CD4-positive, alpha-beta T cell (primary cell): ENCODE results near the gene NOL6. TPM values are rescaled to one million over a fixed set of nuclear protein-coding genes. Genes with fewer than 3 reads are reported as not detected.
"Not testable (repeated sequence)": the region's sequence is repeated elsewhere in the genome, so short reads cannot be mapped to it uniquely, and the experiment has no call there.

Experiments used
- ATAC-seq: fragments of 200-7000 bp; cut with Tn5 transposase; one replicate; pipeline ENCODE4 v1.10.0; 2022; ENCODE audit warnings: mild to moderate bottlenecking; ENCODE audit not compliant: poor library complexity
- CTCF ChIA-PET: fragments of 350-600 bp; sonication (Branson Sonifier 250); formaldehyde crosslinking; loops from one replicate; lab custom pipeline; 2021; ENCODE audit warnings: antibody characterized with exemption, inconsistent platforms; lab: Charles Lee
- POLR2A ChIA-PET: fragments of 350-600 bp; sonication (Branson Sonifier 250); formaldehyde crosslinking; loops from one replicate; lab custom pipeline; 2021; ENCODE audit warnings: antibody characterized with exemption, inconsistent platforms; lab: Charles Lee
- DNase-seq, 14 experiments: peaks; one replicate each; pipeline ENCODE4 v3.0.0-alpha.2; 2013 to 2020; ENCODE audit warnings: mixed read lengths in 2 of 14
- H3K27ac ChIP-seq, 2 donors: one replicate each; pipeline versions ENCODE4 v1.5.1 to v1.7.0; 2013; ENCODE audit warnings: low read length in 2 of 2, low read depth in 1 of 2, mild to moderate bottlenecking in 1 of 2
- H3K27me3 ChIP-seq, 2 experiments: 1 replicate in 1 of 2; 2 replicates in 1 of 2; pipeline versions ENCODE4 v1.6.1 to v1.7.0; 2013; ENCODE audit warnings: low read length in 2 of 2, control low read depth in 1 of 2, mild to moderate bottlenecking in 1 of 2, moderate library complexity in 1 of 2; ENCODE audit not compliant: insufficient read depth in 2 of 2, control insufficient read depth in 1 of 2
- H3K36me3 ChIP-seq: one replicate; pipeline ENCODE4 v1.6.1; 2013; ENCODE audit warnings: low read length, control low read depth; ENCODE audit not compliant: insufficient read depth
- H3K4me1 ChIP-seq: one replicate; pipeline ENCODE4 v1.6.1; 2013; ENCODE audit warnings: low read length, control low read depth; ENCODE audit not compliant: insufficient read depth
- H3K4me3 ChIP-seq: one replicate; pipeline ENCODE4 v1.5.1; 2013; ENCODE audit warnings: mild to moderate bottlenecking, low read length, moderate library complexity
- H3K9me3 ChIP-seq, 2 experiments: 1 replicate in 1 of 2; 2 replicates in 1 of 2; pipeline versions ENCODE4 v1.6.1 to v1.7.0; 2013; ENCODE audit warnings: low read length in 2 of 2, mild to moderate bottlenecking in 2 of 2, control low read depth in 1 of 2, moderate library complexity in 1 of 2; ENCODE audit not compliant: control insufficient read depth in 1 of 2, insufficient read depth in 1 of 2
- H3K27ac Mint-ChIP-seq: one replicate; pipeline ENCODE4 v1.8.0; 2020; ENCODE audit warnings: mixed read lengths
- H3K27me3 Mint-ChIP-seq: one replicate; pipeline ENCODE4 v1.8.0; 2021; ENCODE audit warnings: mixed read lengths
- H3K36me3 Mint-ChIP-seq: one replicate; pipeline ENCODE4 v1.8.0; 2021; ENCODE audit warnings: low read depth, mixed read lengths
- H3K4me1 Mint-ChIP-seq: one replicate; pipeline ENCODE4 v1.8.0; 2021; ENCODE audit warnings: low read depth, mixed read lengths
- H3K4me3 Mint-ChIP-seq: one replicate; pipeline ENCODE4 v1.8.0; 2020; ENCODE audit warnings: mild to moderate bottlenecking, mixed read lengths
- H3K9me3 Mint-ChIP-seq: one replicate; pipeline ENCODE4 v1.8.0; 2020; ENCODE audit warnings: mixed read lengths
- intact Hi-C, 2 experiments: fragments of 100-400 bp; cut with DNase I in 1 of 2; cut with micrococcal nuclease in 1 of 2; formaldehyde crosslinking; loops; one replicate each; pipeline versions ENCODE4 v1.15.1 to v1.9.0; 2023 to 2025; cut with DNase I, micrococcal nuclease
- total RNA-seq, 174 experiments: library from RNA in 2 of 174; stranded (reverse) in 2 of 174; gene quantifications; one replicate each; pipeline ENCODE4 v1.2.3 and lab custom pipeline; 2021 to 2026
- TF ChIP-seq, protein P1 (sequence below): fragments of 200-600 bp; IDR thresholded peaks from one replicate; pipeline ENCODE4 v1.8.0; 2022; ENCODE audit warnings: antibody characterized with exemption, mild to moderate bottlenecking

Gene NOL6
- total RNA-seq, 2 experiments from 2014 or later: 30.5 to 30.6 TPM

- Histone ChIP-seq H3K9me3 (no peaks in the 10 kb centered on the region), H3K4me3 (no peak overlapping the region), H3K36me3 (no peaks in the 10 kb centered on the region), H3K27me3 (no peaks in the 10 kb centered on the region), H3K27ac (no peak overlapping the region), H3K4me1 (no peaks in the 10 kb centered on the region)
- H3K27ac Mint-ChIP-seq: no peak overlapping the region
- ATAC-seq: no peak
- ChIA-PET POLR2A (no interaction called here), CTCF (interaction anchor here (1.4 kb wide), 1 partner anchor 14 kb away, joined by 5 read pairs; no protein-coding TSS in a partner anchor)
- no peaks in the 10 kb centered on the region for H3K4me1 Mint-ChIP-seq
- DNase-seq: no peak
- TF ChIP-seq, protein P1, sequence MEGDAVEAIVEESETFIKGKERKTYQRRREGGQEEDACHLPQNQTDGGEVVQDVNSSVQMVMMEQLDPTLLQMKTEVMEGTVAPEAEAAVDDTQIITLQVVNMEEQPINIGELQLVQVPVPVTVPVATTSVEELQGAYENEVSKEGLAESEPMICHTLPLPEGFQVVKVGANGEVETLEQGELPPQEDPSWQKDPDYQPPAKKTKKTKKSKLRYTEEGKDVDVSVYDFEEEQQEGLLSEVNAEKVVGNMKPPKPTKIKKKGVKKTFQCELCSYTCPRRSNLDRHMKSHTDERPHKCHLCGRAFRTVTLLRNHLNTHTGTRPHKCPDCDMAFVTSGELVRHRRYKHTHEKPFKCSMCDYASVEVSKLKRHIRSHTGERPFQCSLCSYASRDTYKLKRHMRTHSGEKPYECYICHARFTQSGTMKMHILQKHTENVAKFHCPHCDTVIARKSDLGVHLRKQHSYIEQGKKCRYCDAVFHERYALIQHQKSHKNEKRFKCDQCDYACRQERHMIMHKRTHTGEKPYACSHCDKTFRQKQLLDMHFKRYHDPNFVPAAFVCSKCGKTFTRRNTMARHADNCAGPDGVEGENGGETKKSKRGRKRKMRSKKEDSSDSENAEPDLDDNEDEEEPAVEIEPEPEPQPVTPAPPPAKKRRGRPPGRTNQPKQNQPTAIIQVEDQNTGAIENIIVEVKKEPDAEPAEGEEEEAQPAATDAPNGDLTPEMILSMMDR: no peak
- intact Hi-C loops: no loop called here
- no peaks in the 10 kb centered on the region for H3K36me3 Mint-ChIP-seq
- H3K9me3 Mint-ChIP-seq: no peaks in the 10 kb centered on the region
- no peak overlapping the region for H3K4me3 Mint-ChIP-seq
- H3K27me3 Mint-ChIP-seq: no peaks in the 10 kb centered on the region
Observed at GRCh38 chr9:33429256-33429985, 44.3 kb downstream of the NOL6 start.

GRCh38 chr9:33426843-33427293 is 46.9 kb downstream of the NOL6 start:
- intact Hi-C loops: no loop called here
- H3K4me1 ChIP-seq: no peaks in the 10 kb centered on the region
- DNase-seq (peak in 4 of 14 experiments; percentile 27 to 59 (median 39)), ATAC-seq (peak; percentile 51)
- Mint-ChIP-seq H3K4me3 (no peak overlapping the region), H3K27ac (no peak overlapping the region), H3K9me3 (no peaks in the 10 kb centered on the region), H3K27me3 (no peaks in the 10 kb centered on the region), H3K36me3 (no peaks in the 10 kb centered on the region), H3K4me1 (no peaks in the 10 kb centered on the region)
- no peak overlapping the region for H3K4me3 ChIP-seq
- no peak overlapping the region for H3K27ac ChIP-seq
- ChIA-PET POLR2A (no interaction called here), CTCF (no interaction called here)
- no peaks in the 10 kb centered on the region for H3K36me3 ChIP-seq
- H3K27me3 ChIP-seq: no peaks in the 10 kb centered on the region
- TF ChIP-seq, protein P1: no peak
- H3K9me3 ChIP-seq: no peaks in the 10 kb centered on the region

- H3K9me3 Mint-ChIP-seq: no peaks in the 10 kb centered on the region
- Histone ChIP-seq H3K36me3 (no peaks in the 10 kb centered on the region), H3K4me3 (no peak overlapping the region), H3K27me3 (no peaks in the 10 kb centered on the region), H3K9me3 (no peaks in the 10 kb centered on the region), H3K4me1 (peaks cover 2% of the 10 kb centered on the region), H3K27ac (no peak overlapping the region)
- H3K27ac Mint-ChIP-seq: no peak overlapping the region
- TF ChIP-seq, protein P1: no peak
- H3K4me3 Mint-ChIP-seq: no peak overlapping the region
- ATAC-seq (no peak), DNase-seq (no peak)
- H3K4me1 Mint-ChIP-seq: no peaks in the 10 kb centered on the region
- POLR2A ChIA-PET: no interaction called here
- no peaks in the 10 kb centered on the region for H3K36me3 Mint-ChIP-seq
- no peaks in the 10 kb centered on the region for H3K27me3 Mint-ChIP-seq
- CTCF ChIA-PET: no interaction called here
- intact Hi-C loops: no loop called here
Observed at GRCh38 chr9:33425128-33425533, 48.6 kb downstream of the NOL6 start.

DNA sequence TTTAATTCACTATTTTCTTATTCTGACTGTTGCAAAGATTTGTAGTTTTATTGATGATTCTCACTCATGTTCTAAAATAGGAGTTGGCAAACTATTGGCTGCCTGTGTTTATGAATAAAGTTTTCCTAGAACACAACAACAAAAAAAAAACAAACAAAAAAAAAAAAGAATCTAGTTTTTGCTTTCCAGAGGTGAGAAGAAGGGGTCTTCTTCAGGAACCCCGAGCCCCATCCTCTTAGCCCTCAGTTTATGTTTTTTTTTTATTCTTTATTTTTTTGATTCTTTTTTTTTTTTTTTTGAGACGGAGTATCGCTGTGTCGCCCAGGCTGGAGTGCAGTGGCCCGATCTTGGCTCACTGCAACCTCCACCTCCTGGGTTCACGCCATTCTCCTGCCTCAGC is 49.2 kb downstream of the NOL6 start:
- H3K36me3 ChIP-seq, H3K27ac Mint-ChIP-seq, H3K36me3 Mint-ChIP-seq, H3K9me3 Mint-ChIP-seq, H3K4me3 ChIP-seq, H3K4me1 Mint-ChIP-seq, H3K9me3 ChIP-seq, H3K27ac ChIP-seq, H3K27me3 Mint-ChIP-seq, intact Hi-C loops, ATAC-seq, H3K4me1 ChIP-seq, H3K27me3 ChIP-seq, POLR2A ChIA-PET, H3K4me3 Mint-ChIP-seq, CTCF ChIA-PET, DNase-seq: not testable (repeated sequence)

DNA sequence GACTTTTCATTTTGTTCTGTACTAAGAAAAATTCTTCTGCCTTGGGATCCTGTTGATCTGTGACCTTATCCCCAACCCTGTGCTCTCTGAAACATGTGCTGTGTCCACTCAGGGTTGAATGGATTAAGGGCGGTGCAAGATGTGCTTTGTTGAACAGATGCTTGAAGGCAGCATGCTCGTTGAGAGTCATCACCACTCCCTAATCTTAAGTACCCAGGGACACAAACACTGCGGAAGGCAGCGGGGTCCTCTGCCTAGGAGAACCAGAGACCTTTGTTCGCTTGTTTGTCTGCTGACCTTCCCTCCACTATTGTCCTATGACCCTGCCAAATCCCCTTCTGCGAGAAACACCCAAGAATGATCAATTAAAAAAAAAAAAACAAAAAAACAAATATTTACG is 49.7 kb downstream of the NOL6 start:
- H3K27ac ChIP-seq, H3K27me3 Mint-ChIP-seq, CTCF ChIA-PET: not testable (repeated sequence)

More for the DNA sequence above, 49.7 kb downstream of the NOL6 start:
- DNase-seq, ATAC-seq, H3K36me3 Mint-ChIP-seq, H3K9me3 ChIP-seq, POLR2A ChIA-PET, H3K36me3 ChIP-seq, H3K9me3 Mint-ChIP-seq, H3K4me1 ChIP-seq, H3K4me1 Mint-ChIP-seq, H3K27me3 ChIP-seq, H3K4me3 Mint-ChIP-seq, H3K4me3 ChIP-seq, H3K27ac Mint-ChIP-seq, intact Hi-C loops: not testable (repeated sequence)
